Retinal pigment epithelial cell (primary cell): ENCODE measurements around the gene UST.
A peak's percentile ranks its signal among the peaks of the same experiment; 100 is the strongest.

ENCODE experiments used
- DNase-seq: peaks from one replicate; pipeline ENCODE4 v3.0.0-alpha.2; 2010; ENCODE audit warnings: low read depth
- H3K4me3 ChIP-seq: 2 replicates; pipeline ENCODE4 v1.5.1; 2011; ENCODE audit warnings: mild to moderate bottlenecking, low read length, control low read depth, moderate library complexity
- TF ChIP-seq, protein P1 (sequence below): conservative IDR thresholded peaks from 2 replicates; pipeline ENCODE4 v1.5.1; 2011; ENCODE audit warnings: low read depth, low read length, control low read depth, inconsistent platforms

UST gene

DNA sequence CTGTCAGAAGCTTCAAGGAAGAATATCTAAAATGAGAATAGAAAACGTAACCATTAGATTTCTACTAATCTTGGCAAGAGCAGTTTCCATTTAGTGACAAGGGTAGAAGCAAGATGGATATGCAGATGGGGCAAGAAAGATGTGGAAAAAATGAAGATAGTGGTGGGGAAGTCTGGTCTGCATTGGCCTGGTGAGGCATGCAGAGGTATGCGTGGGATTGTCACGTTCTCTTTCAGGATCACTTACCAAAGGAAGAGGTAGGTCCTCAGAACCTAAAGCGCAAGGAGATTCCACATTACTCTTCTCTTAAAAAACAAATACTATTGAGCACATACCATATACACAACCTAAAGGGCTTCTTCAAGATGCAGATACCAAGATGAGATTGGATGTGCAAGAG lies 238.7 kb downstream of the UST start:
- DNase-seq, result no peak
- TF ChIP-seq, protein P1, sequence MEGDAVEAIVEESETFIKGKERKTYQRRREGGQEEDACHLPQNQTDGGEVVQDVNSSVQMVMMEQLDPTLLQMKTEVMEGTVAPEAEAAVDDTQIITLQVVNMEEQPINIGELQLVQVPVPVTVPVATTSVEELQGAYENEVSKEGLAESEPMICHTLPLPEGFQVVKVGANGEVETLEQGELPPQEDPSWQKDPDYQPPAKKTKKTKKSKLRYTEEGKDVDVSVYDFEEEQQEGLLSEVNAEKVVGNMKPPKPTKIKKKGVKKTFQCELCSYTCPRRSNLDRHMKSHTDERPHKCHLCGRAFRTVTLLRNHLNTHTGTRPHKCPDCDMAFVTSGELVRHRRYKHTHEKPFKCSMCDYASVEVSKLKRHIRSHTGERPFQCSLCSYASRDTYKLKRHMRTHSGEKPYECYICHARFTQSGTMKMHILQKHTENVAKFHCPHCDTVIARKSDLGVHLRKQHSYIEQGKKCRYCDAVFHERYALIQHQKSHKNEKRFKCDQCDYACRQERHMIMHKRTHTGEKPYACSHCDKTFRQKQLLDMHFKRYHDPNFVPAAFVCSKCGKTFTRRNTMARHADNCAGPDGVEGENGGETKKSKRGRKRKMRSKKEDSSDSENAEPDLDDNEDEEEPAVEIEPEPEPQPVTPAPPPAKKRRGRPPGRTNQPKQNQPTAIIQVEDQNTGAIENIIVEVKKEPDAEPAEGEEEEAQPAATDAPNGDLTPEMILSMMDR, result no peak

DNA sequence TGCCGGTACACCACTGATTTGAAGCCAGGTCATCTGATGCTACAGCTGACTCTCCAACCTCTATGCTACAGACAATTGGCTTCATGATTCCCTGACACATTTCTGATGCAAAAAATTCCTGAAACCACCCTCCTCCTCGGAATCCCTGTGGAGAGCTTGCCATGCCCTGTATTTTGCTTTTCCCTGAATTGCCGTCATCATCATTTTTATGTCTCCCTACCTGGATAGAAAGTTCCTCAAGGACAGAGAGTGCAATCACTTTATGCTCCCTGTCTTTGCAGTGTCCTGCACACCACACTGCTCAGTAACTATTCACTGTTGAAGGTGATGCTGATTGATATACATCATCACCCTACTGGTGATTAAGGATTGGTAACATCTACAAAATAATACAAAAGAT lies 239.8 kb downstream of the UST start:
- TF ChIP-seq, protein P1, result no peak
- H3K4me3 ChIP-seq, result no peak overlapping the region
- no peak for DNase-seq

More for the DNA sequence above, 238.7 kb downstream of the UST start:
- H3K4me3 ChIP-seq, result no peak overlapping the region

DNA sequence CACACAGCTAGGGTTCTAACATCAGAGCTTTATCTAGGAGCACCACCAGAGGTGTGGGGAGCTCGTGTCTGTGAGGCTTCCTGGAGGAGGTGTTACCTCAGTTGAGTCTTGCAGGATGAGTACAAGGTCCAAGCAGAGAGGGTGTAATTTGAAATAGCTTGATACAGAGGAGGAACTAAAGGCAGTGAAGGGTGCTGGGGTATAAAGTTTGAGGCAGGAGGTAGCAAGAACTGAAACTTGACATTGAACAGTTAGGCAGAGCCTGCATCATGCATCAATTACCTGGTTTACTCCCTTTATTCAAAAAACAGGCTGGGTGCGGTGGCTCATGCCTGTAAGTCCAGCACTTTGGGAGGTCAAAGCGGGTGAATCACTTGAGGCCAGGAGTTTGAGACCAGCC lies 241.2 kb downstream of the UST start:
- no peak overlapping the region for H3K4me3 ChIP-seq
- DNase-seq, result no peak
- TF ChIP-seq, protein P1, result no peak

DNA sequence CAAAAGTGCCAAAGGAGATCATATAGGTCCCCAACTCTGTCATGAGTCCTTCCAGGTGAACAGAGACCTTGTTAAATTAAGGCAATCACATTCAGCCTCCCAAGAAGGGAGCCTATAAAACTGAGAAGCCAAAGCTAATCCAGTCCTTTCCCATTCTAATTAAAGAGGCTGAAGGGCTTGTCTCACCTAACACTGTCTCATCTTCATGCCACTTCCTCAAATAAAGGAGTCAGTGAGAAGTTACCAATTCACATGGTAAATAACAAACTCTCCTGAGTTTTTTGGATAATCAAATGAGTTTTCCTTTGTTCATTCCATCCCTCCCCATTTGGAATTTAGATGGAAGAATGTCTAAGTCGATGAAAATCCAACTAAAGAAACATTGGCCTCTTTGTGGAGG lies 242.8 kb downstream of the UST start:
- TF ChIP-seq, protein P1, result no peak
- DNase-seq, result no peak

DNA sequence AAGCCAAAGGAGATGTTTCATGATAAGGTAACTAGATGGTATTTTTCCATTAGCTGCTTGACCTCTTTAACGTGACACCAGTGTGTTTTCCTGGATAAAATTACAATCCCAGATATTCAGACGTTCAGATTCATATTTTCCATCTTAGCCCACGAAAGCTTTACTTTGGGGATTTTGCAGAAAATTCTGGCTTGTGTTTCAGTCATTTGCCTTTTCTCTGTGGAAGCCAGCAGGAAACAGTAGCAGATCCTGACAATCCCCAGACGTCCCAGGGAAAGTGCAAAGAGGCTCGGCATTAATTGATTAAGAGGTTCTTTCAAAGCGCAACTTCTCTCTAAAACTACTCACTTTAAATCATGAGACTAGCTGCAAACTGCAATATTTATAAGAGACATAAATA lies 243.6 kb downstream of the UST start:
- TF ChIP-seq, protein P1, result no peak
- no peak overlapping the region for H3K4me3 ChIP-seq
- no peak for DNase-seq

More for the DNA sequence above, 242.8 kb downstream of the UST start:
- no peak overlapping the region for H3K4me3 ChIP-seq

DNA sequence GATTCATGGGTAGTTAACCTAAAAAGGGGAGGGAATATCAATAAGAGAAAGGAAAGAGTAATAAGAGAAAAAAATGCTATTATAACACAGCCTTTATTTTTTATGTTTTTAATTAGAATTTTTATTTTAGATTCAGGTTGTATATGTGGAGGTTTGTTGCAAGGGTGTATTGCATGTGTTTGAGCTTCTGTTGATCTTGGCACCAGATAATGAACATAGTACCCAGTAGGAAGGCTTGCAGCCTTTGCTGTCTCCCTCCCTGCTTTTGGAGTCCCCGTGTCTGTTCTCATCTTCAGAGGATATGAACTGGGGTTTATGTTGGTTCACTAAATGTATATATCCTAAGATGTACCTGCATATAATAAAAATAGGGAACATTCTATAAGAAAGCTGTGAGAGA lies 250.0 kb downstream of the UST start:
- no peak overlapping the region for H3K4me3 ChIP-seq
- DNase-seq, result no peak
- TF ChIP-seq, protein P1, result no peak

DNA sequence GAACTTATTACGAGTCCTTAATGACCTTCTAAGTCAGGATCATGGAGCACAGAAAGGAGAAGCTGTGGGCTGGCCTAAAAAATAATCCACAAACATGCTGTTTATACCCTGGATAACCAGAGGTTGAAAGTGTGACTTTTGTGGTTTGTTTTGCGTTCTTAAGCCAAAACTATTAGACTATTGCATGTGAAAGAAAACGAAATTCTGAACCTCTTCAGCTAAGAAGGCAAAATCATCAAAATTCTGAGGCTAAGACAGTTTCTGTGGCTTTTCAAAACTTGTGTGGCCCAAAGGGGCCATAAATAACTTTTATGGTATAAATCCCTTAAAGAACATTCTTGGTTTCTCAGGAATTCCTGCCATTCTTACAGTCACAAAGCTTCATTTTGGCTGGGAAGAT lies 251.0 kb downstream of the UST start:
- peak; percentile 46 for DNase-seq
- TF ChIP-seq, protein P1, result no peak
- H3K4me3 ChIP-seq, result no peak overlapping the region
